B cell (primary cell): ENCODE measurements around the gene PRKN. TPM values are rescaled to one million over a fixed set of nuclear protein-coding genes. Genes with fewer than 3 reads are reported as not detected.

Experiments
- ATAC-seq: fragments of 200-7000 bp; cut with Tn5 transposase; one replicate; pipeline ENCODE4 v1.10.0; 2021; ENCODE audit warnings: low read depth, mild to moderate bottlenecking, moderate number of reproducible peaks, moderate library complexity
- CTCF ChIA-PET: fragments of 350-600 bp; sonication (Branson Sonifier 250); formaldehyde crosslinking; loops from one replicate; lab custom pipeline; 2021; ENCODE audit warnings: antibody characterized with exemption, inconsistent platforms; lab: Charles Lee
- POLR2A ChIA-PET: fragments of 350-600 bp; sonication (Branson Sonifier 250); formaldehyde crosslinking; loops from one replicate; lab custom pipeline; 2021; ENCODE audit warnings: antibody characterized with exemption; lab: Charles Lee
- DNase-seq: peaks from one replicate; pipeline ENCODE4 v3.0.0; 2013
- H2AFZ ChIP-seq: 2 replicates; pipeline ENCODE4 v1.6.1; 2012; ENCODE audit warnings: mild to moderate bottlenecking, low read depth, low read length; ENCODE audit not compliant: insufficient read depth, poor library complexity, severe bottlenecking
- H3K27ac ChIP-seq, 2 donors: 1 replicate in 1 of 2; 2 replicates in 1 of 2; pipeline ENCODE4 v1.5.1; 2012 to 2013; ENCODE audit warnings: low read length in 2 of 2, mild to moderate bottlenecking in 2 of 2, moderate library complexity in 1 of 2
- H3K27me3 ChIP-seq, 4 experiments: fragments of 200-600 bp in 1 of 4; sonication (generic) in 1 of 4; replicated peaks in 1 of 4; 1 replicate in 2 of 4; 2 replicates in 2 of 4; pipeline versions ENCODE4 v1.6.1 to v1.7.0; 2013 to 2016; ENCODE audit warnings: low read length in 3 of 4, mild to moderate bottlenecking in 2 of 4, mixed read lengths in 1 of 4, moderate library complexity in 1 of 4; ENCODE audit not compliant: insufficient read depth in 4 of 4, control insufficient read depth in 3 of 4; ENCODE audit errors: control extremely low read depth in 1 of 4
- H3K36me3 ChIP-seq, 2 experiments: replicated peaks in 1 of 2; 1 replicate in 1 of 2; 2 replicates in 1 of 2; pipeline versions ENCODE4 v1.6.1 to v1.7.1; 2013; ENCODE audit warnings: low read length in 1 of 2; ENCODE audit not compliant: insufficient read depth in 2 of 2, control insufficient read depth in 1 of 2; ENCODE audit errors: control extremely low read depth in 1 of 2, extremely low read depth in 1 of 2
- H3K4me1 ChIP-seq, 2 donors: fragments of 200-600 bp in 1 of 2; sonication (generic) in 1 of 2; 1 replicate in 1 of 2; 2 replicates in 1 of 2; pipeline versions ENCODE4 v1.5.1 to v1.6.1; 2013 to 2017; ENCODE audit warnings: low read length in 2 of 2; ENCODE audit not compliant: control insufficient read depth in 2 of 2, insufficient read depth in 2 of 2
- H3K4me2 ChIP-seq: replicated peaks from 2 replicates; pipeline ENCODE3; 2012; ENCODE audit warnings: mild to moderate bottlenecking, low read depth, low read length; ENCODE audit not compliant: poor library complexity, severe bottlenecking
- H3K4me3 ChIP-seq, 5 experiments: fragments of 200-600 bp in 1 of 5; sonication (generic) in 1 of 5; 1 replicate in 3 of 5; 2 replicates in 2 of 5; pipeline versions ENCODE4 v1.5.1 to v1.7.0; 2011 to 2016; ENCODE audit warnings: low read length in 4 of 5, mild to moderate bottlenecking in 4 of 5, low read depth in 2 of 5, control low read depth in 1 of 5, moderate library complexity in 1 of 5; ENCODE audit not compliant: insufficient read depth in 1 of 5; ENCODE audit errors: control extremely low read depth in 1 of 5, extremely low read depth in 1 of 5
- H3K79me2 ChIP-seq: fragments of 200-600 bp; sonication (generic); one replicate; pipeline ENCODE4 v1.6.0; 2016; ENCODE audit warnings: low read length; ENCODE audit not compliant: control insufficient read depth, insufficient read depth
- H3K9ac ChIP-seq: fragments of 200-600 bp; sonication (generic); 2 replicates; pipeline ENCODE4 v1.6.1; 2017; ENCODE audit warnings: mild to moderate bottlenecking, low read length, moderate library complexity
- H3K9me3 ChIP-seq, 3 donors: one replicate each; pipeline versions ENCODE4 v1.6.1 to v1.7.1; 2013; ENCODE audit warnings: low read length in 2 of 3; ENCODE audit not compliant: control insufficient read depth in 2 of 3, insufficient read depth in 1 of 3; ENCODE audit errors: control extremely low read depth in 1 of 3
- H4K20me1 ChIP-seq: 2 replicates; pipeline ENCODE4 v1.6.0; 2012; ENCODE audit warnings: mild to moderate bottlenecking, low read length; ENCODE audit not compliant: insufficient read depth, control insufficient read depth, poor library complexity, severe bottlenecking
- H3K27ac Mint-ChIP-seq: one replicate; pipeline ENCODE4 v1.8.0; 2021; ENCODE audit warnings: mixed read lengths
- H3K27me3 Mint-ChIP-seq: one replicate; pipeline ENCODE4 v1.8.0; 2021; ENCODE audit warnings: mixed read lengths
- H3K4me1 Mint-ChIP-seq: one replicate; pipeline ENCODE4 v1.8.0; 2021; ENCODE audit warnings: mixed read lengths
- H3K4me3 Mint-ChIP-seq: one replicate; pipeline ENCODE4 v1.8.0; 2021; ENCODE audit warnings: mixed read lengths
- H3K9me3 Mint-ChIP-seq: one replicate; pipeline ENCODE4 v1.8.0; 2022; ENCODE audit warnings: mixed read lengths; ENCODE audit not compliant: insufficient read depth
- CTCF ChIP-seq: fragments of 200-600 bp; IDR thresholded peaks from one replicate; pipeline ENCODE4 v1.8.0; 2022; ENCODE audit warnings: antibody characterized with exemption, mild to moderate bottlenecking
- EZH2 ChIP-seq: IDR thresholded peaks from 2 replicates; pipeline ENCODE4 v1.6.1; 2012; ENCODE audit warnings: borderline replicate concordance, low read depth, mild to moderate bottlenecking, moderate library complexity, low read length; ENCODE audit not compliant: insufficient read depth, poor library complexity, severe bottlenecking
- WGBS: methylation state at CpG from one replicate; pipeline ENCODE4 v1.1.5; 2013; ENCODE audit warnings: missing lambda C conversion rate; ENCODE audit not compliant: insufficient coverage; 5-methylcytosine and 5-hydroxymethylcytosine counted together
- intact Hi-C: fragments of 100-400 bp; cut with micrococcal nuclease; formaldehyde crosslinking; loops from one replicate; pipeline ENCODE4 v1.10.0; 2022
- polyA plus RNA-seq: library from polyadenylated mRNA; depleted of rRNA; stranded (reverse); fragments of >200 nt; gene quantifications from 2 replicates; pipeline ENCODE4 v1.2.3, GENCODE V29; 2012
- total RNA-seq, 2 donors: library from RNA; stranded (reverse); fragments of 120-200 nt in 1 of 2; gene quantifications; 1 replicate in 1 of 2; 2 replicates in 1 of 2; pipeline versions ENCODE4 v1.2.3 to v1.2.4, GENCODE V29; 2013 to 2022

Gene PRKN
- total and polyA plus RNA-seq, 2 donors (not counting 1 experiment from before 2014, with no cell fraction given) = 1.6 to 6.2 TPM

GRCh38 chr6:161744211-161745067, 983.1 kb downstream of the PRKN start:
- no peak for ATAC-seq
- H4K20me1 ChIP-seq = no peaks in the 10 kb centered on the region
- no peaks in the 10 kb centered on the region for H3K27me3 ChIP-seq
- H3K36me3 ChIP-seq = no peaks in the 10 kb centered on the region
- H3K9ac ChIP-seq = no peak overlapping the region
- no peak for DNase-seq
- no peaks in the 10 kb centered on the region for H3K79me2 ChIP-seq
- TF ChIP-seq CTCF (no peak), EZH2 (no peak)
- H3K4me3 ChIP-seq = no peak overlapping the region
- Mint-ChIP-seq H3K27me3 (no peaks in the 10 kb centered on the region), H3K27ac (no peak overlapping the region), H3K4me1 (no peaks in the 10 kb centered on the region), H3K9me3 (peaks cover 6% of the 10 kb centered on the region), H3K4me3 (no peak overlapping the region)
- H3K9me3 ChIP-seq = peaks cover 0 to 14% (median 0%) of the 10 kb centered on the region in 3 donors
- H3K27ac ChIP-seq = no peak overlapping the region
- no peak overlapping the region for H2AFZ ChIP-seq
- H3K4me2 ChIP-seq = no peak overlapping the region
- intact Hi-C loops = no loop called here
- H3K4me1 ChIP-seq = no peaks in the 10 kb centered on the region
- 90% methylated on average over 9 of the region's 14 CpGs for WGBS
- ChIA-PET CTCF (no interaction called here), POLR2A (no interaction called here)

GRCh38 chr6:161743509-161744178, 983.9 kb downstream of the PRKN start:
- H3K27me3 ChIP-seq = no peaks in the 10 kb centered on the region
- no peaks in the 10 kb centered on the region for H3K4me1 ChIP-seq
- no peaks in the 10 kb centered on the region for H3K4me1 Mint-ChIP-seq
- no peak for DNase-seq
- no peak overlapping the region for H3K9ac ChIP-seq
- TF ChIP-seq EZH2 (no peak), CTCF (no peak)
- intact Hi-C loops = no loop called here
- no peaks in the 10 kb centered on the region for H3K36me3 ChIP-seq
- H3K9me3 ChIP-seq = peaks cover 0 to 10% (median 0%) of the 10 kb centered on the region in 3 donors
- H2AFZ ChIP-seq = no peak overlapping the region
- no peak overlapping the region for H3K4me3 Mint-ChIP-seq
- no peak overlapping the region for H3K4me3 ChIP-seq
- WGBS = 78% methylated on average over 9 of the region's 15 CpGs
- H3K79me2 ChIP-seq = no peaks in the 10 kb centered on the region
- no peak overlapping the region for H3K27ac Mint-ChIP-seq
- ATAC-seq = no peak
- peaks cover 6% of the 10 kb centered on the region for H3K9me3 Mint-ChIP-seq
- no peaks in the 10 kb centered on the region for H4K20me1 ChIP-seq
- no peaks in the 10 kb centered on the region for H3K27me3 Mint-ChIP-seq
- ChIA-PET POLR2A (no interaction called here), CTCF (no interaction called here)
- H3K27ac ChIP-seq = no peak overlapping the region
- H3K4me2 ChIP-seq = no peak overlapping the region
